MM.1S (cell line): ENCODE results near the gene TTC13.

Experiments
- CTCF ChIP-seq: fragments of 300-600 bp; sonication (generic); IDR thresholded peaks from 2 replicates; pipeline ENCODE4 v1.5.1; 2016; ENCODE audit warnings: antibody characterized with exemption, low read length, mixed read lengths
- EZH2 ChIP-seq: fragments of 300-600 bp; sonication (generic); optimal IDR thresholded peaks from 2 replicates; pipeline ENCODE3; 2017; ENCODE audit warnings: low read depth, mild to moderate bottlenecking, antibody characterized with exemption, low read length, mixed read lengths

- TF ChIP-seq CTCF: no peak
- no peak for TF ChIP-seq EZH2
Measured at GRCh38 chr1:230860617-230861384, 117.9 kb downstream of the TTC13 start.
